ENCODE results near the gene BRIX1. TPM values are rescaled to one million over a fixed set of nuclear protein-coding genes. Genes with fewer than 3 reads are reported as not detected.
A peak's percentile ranks its signal among the peaks of the same experiment; 100 is the strongest.

The BRIX1 gene
- 69.2 and 72.6 TPM in 2 replicates for total RNA-seq (2014; rRNA removed; shearing (Covaris generic))
- polyA plus RNA-seq (2016; fragmentation: Nextera tagmentation; extraction: Ambion mirVana) = 137 and 171 TPM in 2 replicates
- long read RNA-seq, transcript BRIX1-201 (10 exons, 1,926 nt) = major isoform, 78 of 79 reads
- long read RNA-seq, partial matches to known transcripts = 0 of 79 reads
- long read RNA-seq, other reads (novel, unspliced or antisense) = 1 of 79 reads

DNA sequence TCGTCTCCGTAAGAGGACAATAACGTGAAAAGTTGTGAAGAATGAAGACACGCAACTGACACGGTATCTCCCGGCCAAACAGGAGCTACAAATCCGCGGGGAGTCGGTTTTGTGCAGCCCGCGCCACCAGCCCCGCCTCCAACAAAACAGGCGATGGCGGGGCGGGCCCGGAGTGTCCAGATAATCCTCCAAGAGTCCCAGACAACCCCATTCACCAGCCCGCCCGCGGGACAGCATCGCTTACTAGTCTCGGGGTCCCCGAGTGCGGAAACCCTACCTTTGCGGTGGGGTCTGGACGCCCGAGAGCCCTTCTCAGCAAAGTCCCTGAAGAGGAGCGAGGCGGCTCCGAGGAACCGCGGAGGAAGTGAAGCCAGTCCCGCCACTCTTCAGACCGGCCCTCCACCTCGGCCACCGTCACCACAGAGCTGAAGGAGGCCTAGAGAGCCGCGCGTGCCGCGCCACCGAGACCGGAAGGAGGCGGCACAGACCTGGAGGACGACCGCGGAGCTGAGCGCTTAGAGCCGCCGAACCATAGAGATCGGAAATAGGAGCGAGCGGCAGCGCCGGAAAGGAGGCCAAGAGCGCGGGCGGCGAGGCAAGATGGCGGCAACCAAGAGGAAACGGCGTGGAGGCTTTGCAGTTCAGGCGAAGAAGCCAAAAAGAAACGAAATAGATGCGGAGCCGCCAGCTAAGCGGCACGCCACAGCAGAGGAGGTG lies at the start of gene BRIX1, which contains the start of gene RAD1:
BRIX1 (plus strand) TSS at position 573 of the 717 bp plus-strand sequence; CDS start at position 601, 28 bp downstream.
RAD1 (minus strand) TSS at position 366 of the 717 bp plus-strand sequence. CDS start 612 bp downstream, outside the sequence.
- no peaks in the 10 kb centered on the region for H3K27me3 ChIP-seq (ENCODE audit: insufficient read depth)
- H3K9me2 ChIP-seq (ENCODE audit: insufficient read depth) = no peaks in the 10 kb centered on the region
- H2AFZ ChIP-seq = peak within 1 kb of the TSS; percentile 60; the same call in 1 of the 2 replicates
- H3K4me3 ChIP-seq = peak within 1 kb of the TSS; percentile 93
- Mint-ChIP-seq H3K27me3 (ENCODE audit: insufficient read depth, low read depth, poor library complexity) (peaks cover 2% of the 10 kb centered on the region), H3K9me3 (no peaks in the 10 kb centered on the region), H3K27ac (no peak within 1 kb of the TSS), H3K36me3 (ENCODE audit: low read depth) (peaks cover 57% of the 10 kb centered on the region), H3K4me3 (no peak within 1 kb of the TSS), H3K4me1 (peaks cover 22% of the 10 kb centered on the region)
- TF ChIP-seq, protein P1, sequence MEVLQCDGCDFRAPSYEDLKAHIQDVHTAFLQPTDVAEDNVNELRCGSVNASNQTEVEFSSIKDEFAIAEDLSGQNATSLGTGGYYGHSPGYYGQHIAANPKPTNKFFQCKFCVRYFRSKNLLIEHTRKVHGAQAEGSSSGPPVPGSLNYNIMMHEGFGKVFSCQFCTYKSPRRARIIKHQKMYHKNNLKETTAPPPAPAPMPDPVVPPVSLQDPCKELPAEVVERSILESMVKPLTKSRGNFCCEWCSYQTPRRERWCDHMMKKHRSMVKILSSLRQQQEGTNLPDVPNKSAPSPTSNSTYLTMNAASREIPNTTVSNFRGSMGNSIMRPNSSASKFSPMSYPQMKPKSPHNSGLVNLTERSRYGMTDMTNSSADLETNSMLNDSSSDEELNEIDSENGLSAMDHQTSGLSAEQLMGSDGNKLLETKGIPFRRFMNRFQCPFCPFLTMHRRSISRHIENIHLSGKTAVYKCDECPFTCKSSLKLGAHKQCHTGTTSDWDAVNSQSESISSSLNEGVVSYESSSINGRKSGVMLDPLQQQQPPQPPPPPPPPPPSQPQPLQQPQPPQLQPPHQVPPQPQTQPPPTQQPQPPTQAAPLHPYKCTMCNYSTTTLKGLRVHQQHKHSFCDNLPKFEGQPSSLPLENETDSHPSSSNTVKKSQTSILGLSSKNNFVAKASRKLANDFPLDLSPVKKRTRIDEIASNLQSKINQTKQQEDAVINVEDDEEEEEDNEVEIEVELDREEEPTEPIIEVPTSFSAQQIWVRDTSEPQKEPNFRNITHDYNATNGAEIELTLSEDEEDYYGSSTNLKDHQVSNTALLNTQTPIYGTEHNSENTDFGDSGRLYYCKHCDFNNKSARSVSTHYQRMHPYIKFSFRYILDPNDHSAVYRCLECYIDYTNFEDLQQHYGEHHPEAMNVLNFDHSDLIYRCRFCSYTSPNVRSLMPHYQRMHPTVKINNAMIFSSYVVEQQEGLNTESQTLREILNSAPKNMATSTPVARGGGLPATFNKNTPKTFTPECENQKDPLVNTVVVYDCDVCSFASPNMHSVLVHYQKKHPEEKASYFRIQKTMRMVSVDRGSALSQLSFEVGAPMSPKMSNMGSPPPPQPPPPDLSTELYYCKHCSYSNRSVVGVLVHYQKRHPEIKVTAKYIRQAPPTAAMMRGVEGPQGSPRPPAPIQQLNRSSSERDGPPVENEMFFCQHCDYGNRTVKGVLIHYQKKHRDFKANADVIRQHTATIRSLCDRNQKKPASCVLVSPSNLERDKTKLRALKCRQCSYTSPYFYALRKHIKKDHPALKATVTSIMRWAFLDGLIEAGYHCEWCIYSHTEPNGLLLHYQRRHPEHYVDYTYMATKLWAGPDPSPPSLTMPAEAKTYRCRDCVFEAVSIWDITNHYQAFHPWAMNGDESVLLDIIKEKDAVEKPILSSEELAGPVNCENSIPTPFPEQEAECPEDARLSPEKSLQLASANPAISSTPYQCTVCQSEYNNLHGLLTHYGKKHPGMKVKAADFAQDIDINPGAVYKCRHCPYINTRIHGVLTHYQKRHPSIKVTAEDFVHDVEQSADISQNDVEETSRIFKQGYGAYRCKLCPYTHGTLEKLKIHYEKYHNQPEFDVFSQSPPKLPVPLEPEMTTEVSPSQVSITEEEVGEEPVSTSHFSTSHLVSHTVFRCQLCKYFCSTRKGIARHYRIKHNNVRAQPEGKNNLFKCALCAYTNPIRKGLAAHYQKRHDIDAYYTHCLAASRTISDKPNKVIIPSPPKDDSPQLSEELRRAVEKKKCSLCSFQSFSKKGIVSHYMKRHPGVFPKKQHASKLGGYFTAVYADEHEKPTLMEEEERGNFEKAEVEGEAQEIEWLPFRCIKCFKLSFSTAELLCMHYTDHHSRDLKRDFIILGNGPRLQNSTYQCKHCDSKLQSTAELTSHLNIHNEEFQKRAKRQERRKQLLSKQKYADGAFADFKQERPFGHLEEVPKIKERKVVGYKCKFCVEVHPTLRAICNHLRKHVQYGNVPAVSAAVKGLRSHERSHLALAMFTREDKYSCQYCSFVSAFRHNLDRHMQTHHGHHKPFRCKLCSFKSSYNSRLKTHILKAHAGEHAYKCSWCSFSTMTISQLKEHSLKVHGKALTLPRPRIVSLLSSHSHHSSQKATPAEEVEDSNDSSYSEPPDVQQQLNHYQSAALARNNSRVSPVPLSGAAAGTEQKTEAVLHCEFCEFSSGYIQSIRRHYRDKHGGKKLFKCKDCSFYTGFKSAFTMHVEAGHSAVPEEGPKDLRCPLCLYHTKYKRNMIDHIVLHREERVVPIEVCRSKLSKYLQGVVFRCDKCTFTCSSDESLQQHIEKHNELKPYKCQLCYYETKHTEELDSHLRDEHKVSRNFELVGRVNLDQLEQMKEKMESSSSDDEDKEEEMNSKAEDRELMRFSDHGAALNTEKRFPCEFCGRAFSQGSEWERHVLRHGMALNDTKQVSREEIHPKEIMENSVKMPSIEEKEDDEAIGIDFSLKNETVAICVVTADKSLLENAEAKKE (CRISPR knock-in tag; IDR thresholded peaks at IDR 0.05) = no peak
- TF ChIP-seq EZH2 (IDR thresholded peaks at IDR 0.05; ENCODE audit: low read depth, unreplicated experiment) (no peak), CTCF (conservative IDR thresholded peaks at IDR 0.05; ENCODE audit: low read depth in 2 of 2) (peak in 1 of 2 experiments; percentile 8; a peak in 1 of 4 replicates), EZH2phosphoT487 (IDR thresholded peaks at IDR 0.05; ENCODE audit: unreplicated experiment) (no peak), POLR2AphosphoS5 (IDR thresholded peaks at IDR 0.05; ENCODE audit: low read depth) (peak; percentile 93), CREB1 (CRISPR knock-in tag; IDR thresholded peaks at IDR 0.05; ENCODE audit: low read depth) (peak; percentile 46), ZNF331 (CRISPR knock-in tag; IDR thresholded peaks at IDR 0.05; ENCODE audit: low read depth) (no peak), JUNB (IDR thresholded peaks at IDR 0.05; ENCODE audit: unreplicated experiment) (no peak), REST (IDR thresholded peaks at IDR 0.05; ENCODE audit: unreplicated experiment) (peak; percentile 29)
- TF ChIP-seq, protein P2, sequence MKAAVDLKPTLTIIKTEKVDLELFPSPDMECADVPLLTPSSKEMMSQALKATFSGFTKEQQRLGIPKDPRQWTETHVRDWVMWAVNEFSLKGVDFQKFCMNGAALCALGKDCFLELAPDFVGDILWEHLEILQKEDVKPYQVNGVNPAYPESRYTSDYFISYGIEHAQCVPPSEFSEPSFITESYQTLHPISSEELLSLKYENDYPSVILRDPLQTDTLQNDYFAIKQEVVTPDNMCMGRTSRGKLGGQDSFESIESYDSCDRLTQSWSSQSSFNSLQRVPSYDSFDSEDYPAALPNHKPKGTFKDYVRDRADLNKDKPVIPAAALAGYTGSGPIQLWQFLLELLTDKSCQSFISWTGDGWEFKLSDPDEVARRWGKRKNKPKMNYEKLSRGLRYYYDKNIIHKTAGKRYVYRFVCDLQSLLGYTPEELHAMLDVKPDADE (IDR thresholded peaks at IDR 0.05) = peak; percentile 91
- ATAC-seq (peak; percentile 99), DNase-seq (ENCODE audit: low spot score) (peak; percentile 98)
- H3K4me2 ChIP-seq = peak within 1 kb of the TSS; percentile 94
- H4K20me1 ChIP-seq (replicated peaks; ENCODE audit: insufficient read depth) = peaks cover 23% of the 10 kb centered on the region
- H3K79me2 ChIP-seq (replicated peaks; ENCODE audit: insufficient read depth) = peaks cover 87% of the 10 kb centered on the region
- H3K27ac ChIP-seq (ENCODE audit: low read depth) = peak within 1 kb of the TSS; percentile 91
- peaks cover 10% of the 10 kb centered on the region; the same call in 1 of the 2 replicates for H3F3A ChIP-seq (replicated peaks; ENCODE audit: low read depth)
- peaks cover 21% of the 10 kb centered on the region for H3K4me1 ChIP-seq (ENCODE audit: insufficient read depth)
- H3K36me3 ChIP-seq (ENCODE audit: insufficient read depth) = peaks cover 48% of the 10 kb centered on the region
